ENCODE measurements around the gene PCGF5.
A peak's percentile ranks its signal among the peaks of the same experiment; 100 is the strongest.
"Not testable (repeated sequence)": the region's sequence is repeated elsewhere in the genome, so short reads cannot be mapped to it uniquely, and the experiment has no call there.

PCGF5 gene

DNA sequence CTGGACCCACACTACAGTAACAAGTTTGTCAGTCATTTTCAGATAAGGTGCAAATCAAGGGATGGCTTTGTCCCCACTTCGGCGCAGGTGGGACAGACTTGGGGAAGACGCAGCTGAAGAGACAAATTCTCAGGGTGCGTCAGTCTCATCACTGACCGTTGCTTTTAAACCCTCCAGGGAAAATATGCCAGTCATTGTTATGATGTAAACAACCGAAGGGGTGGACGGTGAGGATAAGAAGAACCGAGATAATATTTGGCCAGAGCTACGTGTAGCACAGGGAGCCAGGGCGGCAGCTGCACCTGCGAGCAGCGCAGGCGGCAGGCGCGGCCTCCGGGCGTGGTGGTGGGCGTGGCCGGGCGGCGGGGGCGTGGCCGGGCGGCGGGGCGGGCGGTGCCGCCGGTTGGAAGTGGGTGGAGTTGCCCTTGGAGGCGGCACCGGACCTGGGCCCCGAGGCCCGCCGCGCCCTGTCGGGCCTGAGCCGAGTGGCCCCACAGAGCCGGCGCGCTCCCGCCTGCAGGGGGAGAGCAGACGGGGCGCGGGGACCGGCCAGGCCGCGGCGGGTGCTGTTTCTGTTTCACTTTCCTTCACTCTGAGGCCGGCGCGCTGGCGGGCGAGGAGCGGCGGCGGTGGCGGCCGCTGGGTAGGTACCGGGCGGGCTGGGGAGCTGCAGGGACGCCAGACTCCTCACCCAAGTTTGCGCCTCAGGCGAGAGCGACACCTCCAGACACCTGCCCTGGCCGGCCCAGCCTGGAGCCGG, at the start of gene PCGF5:
Gene PCGF5, plus strand, starts transcription at position 470 of the 760 bp plus-strand sequence. CDS start 2,209 bp downstream, outside the sequence.
- peak; percentile 89 for DNase-seq

DNA sequence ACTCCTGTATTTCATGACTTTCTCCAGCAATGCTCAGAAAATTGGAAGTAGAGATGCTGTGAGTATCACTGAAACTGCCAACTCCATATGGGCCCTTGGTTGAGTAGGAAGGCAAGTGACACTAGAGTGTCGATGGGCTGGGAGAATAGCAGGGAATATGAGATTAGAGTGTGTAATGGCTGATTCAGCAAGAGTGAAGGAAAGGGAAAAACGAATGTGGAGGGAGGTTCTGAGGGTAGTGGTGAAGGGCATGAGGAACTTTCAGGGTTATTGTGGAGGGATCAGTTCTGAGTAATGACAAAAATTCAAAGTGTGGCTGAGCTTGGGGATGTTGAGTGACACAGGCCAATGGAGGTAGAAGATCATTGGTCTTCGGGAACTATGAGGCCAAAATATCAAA, 49.0 kb upstream of the PCGF5 start:
- no peak for DNase-seq

DNA sequence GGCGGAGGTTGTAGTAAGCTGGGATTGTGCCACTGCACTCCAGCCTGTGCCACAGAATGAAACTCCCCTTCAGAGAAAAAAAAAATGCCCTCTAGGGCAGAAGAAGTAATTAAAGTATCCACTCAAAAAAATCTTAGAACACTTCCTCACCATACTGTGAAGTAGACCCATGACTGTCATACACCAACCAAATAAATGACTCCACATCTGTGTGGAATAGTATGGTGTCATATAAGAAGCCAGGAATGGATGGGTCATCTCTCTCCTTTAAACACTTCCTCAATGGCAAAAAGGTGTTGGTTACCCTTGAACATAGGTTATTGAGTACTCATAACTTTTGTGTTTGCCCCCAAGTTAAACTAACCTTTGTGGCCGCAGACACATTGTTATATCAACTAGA, 48.1 kb upstream of the PCGF5 start:
- no peak for DNase-seq

DNA sequence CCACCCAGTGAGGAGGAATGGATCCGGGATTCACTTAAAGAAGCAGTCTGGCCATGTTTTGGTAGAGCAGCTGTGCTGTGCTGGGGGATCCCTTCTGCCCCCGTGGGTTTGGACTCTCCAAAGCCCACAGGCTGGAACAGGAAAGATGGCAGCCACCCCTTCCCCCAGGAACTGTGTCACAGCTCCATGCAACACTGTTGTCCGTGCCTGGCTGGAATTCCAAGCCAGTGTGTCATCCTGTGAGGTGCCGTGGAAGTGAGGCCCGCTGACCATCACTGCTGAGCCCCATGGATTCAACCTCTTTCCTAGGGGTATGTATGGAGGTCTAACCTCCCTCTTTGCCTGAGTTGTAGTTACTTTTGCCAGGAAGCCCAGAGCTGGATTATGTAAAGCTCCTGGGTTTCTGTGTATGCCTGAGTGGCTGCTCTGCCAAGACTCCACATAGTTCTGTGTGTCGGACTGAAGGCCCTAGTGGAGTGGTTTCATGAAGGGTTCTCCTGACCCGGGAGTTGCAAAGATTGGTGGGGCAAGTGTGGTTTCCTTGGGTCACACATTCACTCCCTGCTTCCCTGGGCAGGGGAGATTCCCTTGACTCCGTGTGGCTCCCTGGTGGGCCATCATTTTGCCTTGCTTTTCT, 35.1 kb upstream of the PCGF5 start:
- DNase-seq = no peak

DNA sequence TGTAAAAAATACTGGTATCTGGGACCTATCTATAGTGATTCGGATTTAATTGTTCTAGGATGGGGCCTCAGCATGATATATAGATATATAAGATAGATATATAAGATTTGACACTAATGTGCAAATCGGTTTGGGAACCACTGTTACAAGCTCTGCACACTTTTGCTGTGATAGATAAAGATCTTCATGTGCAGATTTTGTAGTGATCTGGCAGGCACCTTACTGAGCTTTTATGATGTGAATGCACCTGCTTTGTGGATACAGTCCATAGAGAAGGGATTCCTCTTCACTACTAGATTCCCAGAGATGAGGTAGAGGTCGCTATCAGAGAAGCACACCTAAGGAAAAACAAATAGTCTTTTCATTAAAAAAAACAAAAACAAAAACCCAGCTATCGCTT, 33.3 kb upstream of the PCGF5 start:
- DNase-seq = peak; percentile 13

DNA sequence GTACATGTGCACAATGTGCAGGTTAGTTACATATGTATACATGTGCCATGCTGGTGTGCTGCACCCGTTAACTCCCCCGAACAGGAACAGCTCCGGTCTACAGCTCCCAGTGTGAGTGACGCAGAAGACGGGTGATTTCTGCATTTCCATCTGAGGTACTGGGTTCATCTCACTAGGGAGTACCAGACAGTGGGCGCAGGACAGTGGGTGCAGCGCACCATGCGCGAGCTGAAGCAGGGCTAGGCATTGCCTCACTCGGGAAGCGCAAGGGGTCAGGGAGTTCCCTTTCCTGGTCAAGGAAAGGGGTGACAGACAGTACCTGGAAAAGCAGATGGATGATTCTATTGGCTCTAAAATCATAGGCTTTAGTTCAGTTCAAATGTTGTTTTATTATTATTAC, 32.5 kb upstream of the PCGF5 start:
- not testable (repeated sequence) for DNase-seq

DNA sequence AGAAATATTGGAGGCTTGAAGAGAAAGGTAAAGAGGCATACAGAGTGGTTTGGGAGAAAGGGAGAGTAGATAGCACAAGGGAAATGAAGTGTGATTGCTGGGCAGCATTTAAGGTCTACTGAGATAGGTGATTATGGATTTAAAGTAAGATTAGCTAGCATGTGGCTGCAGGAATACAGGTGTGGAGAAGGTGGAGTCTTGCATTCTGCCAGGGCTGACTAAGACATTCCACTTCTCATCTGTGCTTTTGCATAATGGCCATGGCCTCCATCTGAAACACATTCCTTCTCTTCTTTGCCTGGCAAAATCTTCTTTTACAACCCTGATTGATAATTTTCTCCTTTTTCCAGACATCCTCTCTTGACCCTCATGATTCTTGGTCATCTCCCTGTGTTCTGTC, 31.6 kb upstream of the PCGF5 start:
- DNase-seq = no peak

DNA sequence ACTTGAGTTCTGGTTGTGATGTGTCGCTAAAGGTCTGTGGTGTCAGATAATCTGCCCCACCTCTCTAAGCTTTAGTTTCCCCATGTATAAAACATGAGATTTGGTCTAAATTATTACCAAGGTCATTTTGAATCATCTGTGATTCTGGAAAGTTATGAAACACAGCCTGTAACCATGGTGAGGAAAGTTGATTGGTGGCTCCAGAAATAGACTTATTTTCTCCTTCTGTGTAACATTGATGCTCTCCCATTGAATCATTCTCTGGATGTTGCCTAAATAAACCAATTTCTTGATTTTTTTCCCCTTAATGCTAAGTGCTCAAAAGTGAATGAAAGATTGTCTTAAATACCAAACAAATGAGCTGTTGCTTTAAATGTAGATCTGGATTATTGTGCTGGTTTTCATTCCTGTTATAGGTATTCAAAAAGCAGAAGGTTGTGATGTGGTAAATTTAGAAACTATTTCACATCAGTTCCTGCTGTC, 30.0 kb upstream of the PCGF5 start:
- DNase-seq = no peak

DNA sequence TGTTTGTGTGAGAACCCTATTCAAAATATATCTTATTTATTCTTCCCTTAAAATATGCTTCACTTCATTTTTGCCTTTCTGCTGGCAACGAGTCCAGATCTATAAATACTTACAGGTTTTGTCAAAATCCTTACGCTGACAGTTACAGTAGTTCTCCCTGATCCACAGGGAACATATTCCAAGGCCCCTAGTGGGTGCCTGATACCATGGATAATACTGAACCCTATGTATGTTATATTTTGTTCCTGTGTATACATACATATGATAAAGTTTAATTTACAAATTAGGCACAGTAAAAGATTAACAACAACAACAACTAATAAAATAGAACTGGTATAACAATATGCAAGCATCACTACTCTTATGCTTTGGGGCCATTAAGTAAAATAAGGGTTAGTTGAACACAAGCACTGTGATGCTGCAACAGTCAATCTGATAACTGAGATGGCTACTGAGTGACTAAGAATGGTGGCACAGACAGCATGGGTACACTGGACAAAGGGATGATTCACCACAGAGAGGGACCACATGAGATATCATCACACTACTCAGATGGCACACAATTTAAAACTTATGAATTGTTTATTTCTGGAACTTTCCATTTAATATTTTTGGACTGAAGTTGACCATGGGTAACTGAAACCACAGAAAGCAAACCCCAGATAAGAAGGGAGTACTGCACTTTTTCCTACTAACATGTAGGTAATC, 29.4 kb upstream of the PCGF5 start:
- no peak for DNase-seq

DNA sequence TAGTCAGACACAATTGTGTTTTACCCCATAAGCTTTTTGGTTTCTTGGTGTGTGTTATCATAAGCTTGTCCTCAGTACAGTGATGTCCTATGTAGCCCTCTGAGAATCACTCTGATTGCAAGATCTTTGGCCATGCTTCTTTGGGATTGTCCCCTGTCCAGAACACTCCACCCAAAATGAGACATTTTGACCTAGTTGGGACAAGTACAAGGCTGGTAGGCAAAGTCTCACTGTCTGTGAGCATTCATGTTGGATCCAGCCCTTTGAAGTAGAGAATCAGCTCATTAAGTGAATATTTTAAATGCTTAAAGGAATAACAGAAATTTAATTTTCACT, 28.9 kb upstream of the PCGF5 start:
- no peak for DNase-seq

DNA sequence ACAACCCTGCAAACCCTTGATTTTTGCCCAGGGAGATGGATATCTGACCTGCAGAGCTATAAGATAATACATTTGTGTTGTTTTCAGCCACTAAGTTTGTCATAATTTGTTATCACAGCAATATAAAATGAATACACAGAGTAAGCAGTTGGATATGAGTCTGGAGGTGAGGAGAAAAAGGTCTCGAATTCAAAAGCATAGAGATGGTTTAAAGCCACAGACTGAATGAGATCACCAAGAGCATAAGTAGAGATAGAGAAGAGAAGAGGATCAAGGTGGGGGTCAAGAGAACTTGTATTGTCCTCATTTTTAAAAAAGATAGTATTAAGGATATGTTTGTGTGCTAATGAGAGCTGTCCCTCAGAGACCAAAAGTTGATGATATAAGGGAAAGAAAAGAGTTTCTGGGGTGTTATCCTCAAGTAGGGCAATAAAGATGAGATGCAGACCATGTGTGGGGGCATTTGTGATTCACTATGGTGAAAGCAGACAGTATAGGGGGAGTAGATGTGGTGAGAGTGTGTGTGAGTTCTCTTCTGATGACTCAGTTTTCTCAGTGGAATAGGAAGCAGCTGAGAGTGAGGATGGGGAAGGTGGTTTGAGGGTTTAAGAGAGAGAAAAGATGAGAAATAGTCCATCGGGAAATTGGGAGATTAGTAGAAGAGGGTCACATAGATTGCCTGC, 25.8 kb upstream of the PCGF5 start:
- no peak for DNase-seq

DNA sequence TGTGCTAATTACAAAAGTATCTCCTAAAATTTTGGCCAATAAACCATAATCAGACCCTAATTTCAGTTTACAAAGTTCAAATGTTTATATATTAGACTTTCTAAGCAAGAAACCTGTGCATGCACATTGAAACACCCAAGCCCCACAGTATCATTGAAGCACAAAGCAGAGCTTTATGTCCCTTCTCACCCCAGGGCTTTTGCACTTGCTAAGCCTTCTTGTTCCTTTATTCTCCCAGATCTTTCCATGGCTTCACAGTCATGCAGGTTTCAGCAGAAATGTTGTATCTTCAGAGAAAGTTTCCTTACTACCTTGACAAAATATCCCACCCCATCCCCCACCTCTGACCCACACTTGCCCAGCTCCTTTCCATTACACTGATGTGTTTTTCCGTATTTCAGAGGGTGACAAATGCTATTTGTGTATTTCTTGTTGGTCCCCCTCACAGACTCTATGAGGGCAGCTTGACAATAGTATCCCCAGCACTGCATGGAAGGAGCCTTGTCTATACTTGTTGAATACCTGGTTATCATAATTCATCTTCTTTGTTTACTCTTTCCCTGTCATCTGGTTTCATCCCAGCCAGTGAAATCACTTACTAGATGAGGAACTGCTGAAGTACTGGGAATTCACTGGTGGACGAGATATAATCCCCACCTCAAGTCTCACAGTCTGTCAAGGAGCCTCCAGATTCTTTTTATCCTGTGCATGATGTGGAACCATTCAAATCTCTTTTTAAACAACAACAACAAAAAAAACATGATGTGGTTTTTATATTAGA, 24.0 kb upstream of the PCGF5 start:
- peak; percentile 9 for DNase-seq

DNA sequence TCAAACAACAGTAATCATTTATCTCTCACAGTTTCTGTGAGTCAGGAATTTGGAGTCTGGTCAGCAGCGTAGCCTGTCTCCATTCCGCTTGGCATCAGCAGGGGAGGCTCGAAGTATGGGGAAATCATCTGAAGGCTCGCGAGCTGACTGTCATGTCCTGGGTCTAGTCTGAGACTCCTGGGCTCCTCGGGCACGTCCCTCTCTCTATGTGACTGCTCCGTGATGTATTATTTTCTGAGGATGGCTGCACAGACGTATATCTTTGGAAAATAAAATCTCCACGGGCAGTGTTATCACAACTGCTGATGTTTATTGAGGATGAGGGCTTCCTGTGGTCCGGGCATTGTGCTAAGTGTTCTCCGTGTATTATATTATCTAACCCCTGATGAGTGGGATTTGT, 23.3 kb upstream of the PCGF5 start:
- peak; percentile 79 for DNase-seq

DNA sequence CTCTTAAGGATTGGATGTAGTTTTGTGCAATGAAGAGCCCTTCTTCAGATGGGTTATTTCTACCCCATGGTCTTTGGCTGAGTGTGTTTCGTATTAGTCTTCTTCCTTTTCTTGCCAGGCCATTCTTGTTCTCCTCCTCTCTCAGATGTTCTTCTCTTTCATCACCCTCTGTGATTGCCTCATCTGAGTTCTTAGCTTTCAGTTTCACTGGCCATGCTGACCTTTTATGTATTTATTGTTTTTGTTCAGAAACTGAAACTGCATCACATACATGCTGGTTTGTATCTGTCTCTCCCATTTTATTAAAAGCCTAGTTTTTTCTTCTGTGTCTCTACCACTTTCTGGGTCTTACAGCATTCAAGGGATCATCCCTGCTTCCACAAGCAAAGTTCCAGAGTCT, 21.7 kb upstream of the PCGF5 start:
- no peak for DNase-seq

DNA sequence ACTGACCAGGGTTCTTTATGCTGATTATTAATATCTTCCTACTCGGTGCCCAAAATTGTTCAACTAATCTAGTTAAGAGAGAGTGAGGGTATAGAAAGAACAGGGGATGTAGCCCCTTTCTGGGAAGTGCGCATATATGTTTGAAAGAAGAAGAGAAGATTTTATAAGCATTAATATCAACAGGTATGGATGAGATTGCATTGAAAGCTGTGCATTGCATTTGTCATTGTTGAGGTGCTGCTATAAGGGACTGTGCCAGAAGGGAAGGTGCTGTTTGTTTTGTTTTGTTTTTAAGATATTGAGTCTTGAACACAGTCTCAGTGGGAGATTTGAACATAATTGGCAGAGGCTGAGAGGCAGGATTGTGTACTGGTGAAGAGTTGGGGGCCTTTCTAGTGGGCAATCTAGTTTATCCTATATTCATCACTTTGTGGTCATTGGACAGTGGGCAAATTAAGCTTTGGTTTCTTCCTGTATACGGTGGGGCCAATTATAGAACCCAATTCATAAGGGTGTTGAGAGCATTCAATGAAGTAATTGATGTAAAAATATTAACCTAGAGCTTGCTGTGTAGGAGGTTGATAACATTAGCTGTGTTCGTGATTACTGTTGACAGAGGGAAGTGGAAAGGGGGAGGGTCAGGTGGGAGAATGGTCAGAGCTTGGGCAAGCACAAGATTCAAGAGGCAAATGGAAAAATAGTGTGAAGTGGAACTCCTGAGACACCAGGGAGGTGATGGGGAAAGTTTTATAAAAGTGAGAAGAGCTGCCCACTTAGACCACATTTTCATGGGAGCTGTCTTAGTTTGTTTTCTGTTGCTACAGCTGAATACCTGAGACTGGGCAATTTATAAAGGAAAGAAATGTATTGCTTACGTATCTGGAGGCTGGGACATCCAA, 19.9 kb upstream of the PCGF5 start:
- DNase-seq = peak; percentile 70

DNA sequence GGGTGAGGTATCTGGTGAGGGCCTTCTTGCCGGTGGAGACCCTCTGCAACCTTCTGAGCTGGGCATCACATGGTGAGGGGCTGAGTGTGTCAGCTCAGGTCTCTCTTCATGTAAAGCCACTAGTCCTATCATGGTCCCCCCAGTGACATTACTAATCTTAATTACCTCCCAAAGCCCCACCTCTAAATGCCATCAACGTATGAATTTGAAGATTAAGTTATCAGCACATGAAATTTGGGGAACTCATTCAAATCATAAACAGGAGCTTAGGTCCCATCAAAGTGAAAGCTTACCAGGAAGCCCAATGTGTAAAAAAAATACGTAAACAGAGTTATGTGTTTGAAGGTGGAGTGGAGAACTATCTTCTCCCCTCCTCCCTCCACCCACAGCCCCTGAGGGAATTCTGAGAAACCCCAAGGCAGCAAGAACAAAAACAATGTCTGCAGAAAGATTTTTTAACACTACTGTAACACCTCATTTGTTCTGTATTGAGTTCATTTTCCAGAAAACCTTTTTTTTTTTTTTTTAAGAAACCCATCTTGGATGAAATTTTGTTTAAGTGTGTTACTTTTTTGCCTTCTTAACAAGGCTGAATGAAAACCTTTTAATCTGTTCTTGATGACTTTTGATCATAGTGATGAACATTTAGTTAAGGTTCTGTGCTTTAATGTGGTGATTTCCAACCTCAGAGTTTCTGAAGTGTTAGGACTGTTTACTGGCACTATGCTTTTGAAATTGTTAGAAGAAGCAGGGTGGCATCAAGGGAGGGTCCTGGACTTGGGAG, 19.1 kb upstream of the PCGF5 start:
- DNase-seq = no peak

DNA sequence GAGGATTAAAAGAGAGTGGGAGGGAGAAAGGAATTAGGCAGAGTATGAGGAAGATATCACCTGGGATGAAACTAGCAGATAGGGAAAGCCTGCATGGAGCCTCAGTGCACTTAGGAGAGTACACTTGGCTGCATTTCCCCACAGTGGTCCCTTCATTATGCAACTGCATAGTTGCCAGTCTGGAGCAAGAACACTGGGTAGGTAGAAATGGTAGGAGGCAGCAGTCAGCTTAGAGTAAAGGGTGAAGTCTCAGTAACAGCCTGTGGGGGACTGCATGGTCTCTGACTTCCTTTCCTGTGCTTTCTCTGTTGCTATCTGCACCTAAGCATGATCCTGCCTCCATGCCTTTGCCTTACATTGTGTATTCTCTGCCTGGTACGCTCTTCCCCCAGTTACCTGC, 14.0 kb upstream of the PCGF5 start:
- no peak for DNase-seq

DNA sequence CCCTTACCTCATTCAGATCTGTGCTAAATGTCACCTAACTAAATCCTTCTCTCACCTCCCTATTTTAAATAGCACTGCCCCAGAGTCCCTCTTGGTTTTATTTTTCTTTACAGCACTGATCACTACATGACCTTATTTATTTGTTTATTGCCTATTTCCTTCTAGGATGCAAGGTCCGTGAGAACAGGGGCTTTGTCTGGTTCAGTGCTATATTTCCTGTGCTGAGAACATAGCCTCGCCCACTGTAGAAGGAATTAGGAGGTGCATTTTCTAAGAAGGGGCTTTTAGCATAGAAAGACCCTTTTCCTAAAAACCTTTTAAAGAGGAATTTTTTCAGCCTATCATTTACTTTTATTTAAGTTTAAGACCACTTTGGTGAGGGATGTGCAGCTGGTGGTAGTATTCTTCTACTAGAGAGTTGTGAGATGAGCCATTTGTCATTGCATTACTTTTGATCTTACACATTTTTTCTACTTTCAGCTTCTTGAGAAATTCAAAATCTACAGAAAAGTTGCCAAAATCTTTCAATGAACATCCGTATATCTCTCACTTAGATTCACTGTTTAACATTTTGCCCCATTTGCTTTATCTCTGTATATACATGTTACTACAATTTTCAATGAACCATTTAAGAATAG, 13.5 kb upstream of the PCGF5 start:
- DNase-seq = no peak

DNA sequence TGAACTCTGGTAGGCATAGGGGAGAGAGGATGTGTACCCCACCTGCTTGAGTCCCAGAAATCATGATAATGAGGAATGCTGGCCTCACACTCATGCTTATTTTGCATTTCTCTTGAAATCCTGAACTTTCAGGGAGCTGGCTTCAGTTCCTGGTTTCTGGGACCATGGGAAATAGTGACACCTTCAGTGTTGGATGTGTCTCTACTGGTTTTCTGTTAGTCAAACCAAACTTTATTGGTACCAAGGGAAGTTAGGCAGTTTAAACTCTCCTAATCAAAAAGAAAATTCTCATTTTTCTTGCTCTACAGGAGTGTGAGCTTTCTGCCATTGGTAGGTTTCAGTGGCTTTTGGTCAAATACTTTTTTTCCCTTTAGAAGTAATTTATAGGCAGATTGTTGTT, 11.8 kb upstream of the PCGF5 start:
- peak; percentile 19 for DNase-seq

DNA sequence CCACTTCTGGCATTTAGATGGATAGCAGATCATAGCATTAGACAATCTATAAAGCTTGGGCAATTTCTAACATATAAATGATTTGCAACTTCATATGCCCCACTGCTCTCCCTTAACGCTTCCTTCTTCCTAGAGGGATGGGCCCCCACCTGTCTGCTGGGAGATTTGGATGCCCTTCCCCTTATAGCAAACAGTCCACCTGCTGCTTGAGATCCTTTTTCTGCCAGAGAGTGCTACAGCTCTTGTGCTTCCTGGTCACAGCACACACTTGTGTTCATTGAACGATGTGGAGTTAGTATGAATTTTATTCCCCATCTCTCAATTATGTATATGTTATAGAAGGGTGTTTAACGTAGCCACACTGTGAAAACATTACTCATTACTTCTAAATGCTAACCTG, 10.4 kb upstream of the PCGF5 start:
- peak; percentile 82 for DNase-seq
